Endodermal cell (in vitro differentiated cells): ENCODE measurements around the gene MACC1. TPM values are rescaled to one million over a fixed set of nuclear protein-coding genes. Genes with fewer than 3 reads are reported as not detected.
A peak's percentile ranks its signal among the peaks of the same experiment; 100 is the strongest.

Experiments
- DNase-seq: peaks from one replicate; pipeline ENCODE4 v3.0.0-alpha.2; 2017
- H3K27ac ChIP-seq: 2 replicates; pipeline ENCODE4 v1.5.1; 2013; ENCODE audit warnings: mild to moderate bottlenecking, low read depth, low read length, moderate library complexity
- H3K27me3 ChIP-seq: 2 replicates; pipeline ENCODE4 v1.6.1; 2013; ENCODE audit warnings: mild to moderate bottlenecking, low read length, moderate library complexity; ENCODE audit not compliant: insufficient read depth, control insufficient read depth, poor library complexity, severe bottlenecking
- H3K36me3 ChIP-seq: 2 replicates; pipeline ENCODE4 v1.7.0; 2013; ENCODE audit warnings: mild to moderate bottlenecking, low read length, moderate library complexity; ENCODE audit not compliant: control insufficient read depth, insufficient read depth
- H3K4me1 ChIP-seq: one replicate; pipeline ENCODE4 v1.7.0; 2013; ENCODE audit warnings: low read length; ENCODE audit not compliant: control insufficient read depth, insufficient read depth
- H3K4me3 ChIP-seq: 2 replicates; pipeline ENCODE4 v1.5.1; 2013; ENCODE audit warnings: mild to moderate bottlenecking, low read length, moderate library complexity
- H3K9ac ChIP-seq: 2 replicates; pipeline ENCODE4 v1.6.1; 2013; ENCODE audit warnings: mild to moderate bottlenecking, low read length, moderate library complexity; ENCODE audit not compliant: poor library complexity, severe bottlenecking; ENCODE audit errors: extremely low read depth
- H3K9me3 ChIP-seq: 2 replicates; pipeline ENCODE4 v1.6.1; 2013; ENCODE audit warnings: mild to moderate bottlenecking, low read length, moderate library complexity; ENCODE audit not compliant: control insufficient read depth
- H3K27ac Mint-ChIP-seq: 2 replicates; pipeline ENCODE4 v1.8.0; 2020; ENCODE audit warnings: mixed read lengths
- H3K27me3 Mint-ChIP-seq: 2 replicates; pipeline ENCODE4 v1.8.0; 2021; ENCODE audit warnings: mild to moderate bottlenecking, mixed read lengths; ENCODE audit not compliant: insufficient read depth
- H3K36me3 Mint-ChIP-seq: 2 replicates; pipeline ENCODE4 v1.8.0; 2020; ENCODE audit warnings: low read depth, mixed read lengths
- H3K4me1 Mint-ChIP-seq: 2 replicates; pipeline ENCODE4 v1.8.0; 2020; ENCODE audit warnings: mixed read lengths
- H3K4me3 Mint-ChIP-seq: 2 replicates; pipeline ENCODE4 v1.8.0; 2020; ENCODE audit warnings: mild to moderate bottlenecking, moderate library complexity, mixed read lengths
- H3K9me3 Mint-ChIP-seq: 2 replicates; pipeline ENCODE4 v1.8.0; 2020; ENCODE audit warnings: mild to moderate bottlenecking, mixed read lengths
- WGBS, 2 experiments: methylation state at CpG; one replicate each; pipeline versions ENCODE4 v1.1.5 to v1.1.7; 2013; ENCODE audit warnings: missing lambda C conversion rate in 2 of 2, mixed read lengths in 1 of 2; ENCODE audit not compliant: insufficient coverage in 1 of 2, insufficient read length in 1 of 2; 5-methylcytosine and 5-hydroxymethylcytosine counted together
- total RNA-seq, 2 donors: library from RNA; stranded (reverse); fragmentation: NEBNext Ultra II Directional in 1 of 2; extraction: Animal tissue kit (Norgen Biotek cat#: 25700) in 1 of 2; gene quantifications; 2 replicates in 1 of 2; 3 replicates in 1 of 2; pipeline ENCODE4 v1.2.1, GENCODE V29; 2021
- TF ChIP-seq, protein P1 (sequence below): fragments of 200-600 bp; sonication (generic); conservative IDR thresholded peaks from 2 replicates; pipeline ENCODE4 v1.5.0; 2021; ENCODE audit warnings: antibody characterized with exemption, mild to moderate bottlenecking

Gene MACC1
- total RNA-seq, 2 donors from 2014 or later: 1.4 to 2.0 TPM

DNA sequence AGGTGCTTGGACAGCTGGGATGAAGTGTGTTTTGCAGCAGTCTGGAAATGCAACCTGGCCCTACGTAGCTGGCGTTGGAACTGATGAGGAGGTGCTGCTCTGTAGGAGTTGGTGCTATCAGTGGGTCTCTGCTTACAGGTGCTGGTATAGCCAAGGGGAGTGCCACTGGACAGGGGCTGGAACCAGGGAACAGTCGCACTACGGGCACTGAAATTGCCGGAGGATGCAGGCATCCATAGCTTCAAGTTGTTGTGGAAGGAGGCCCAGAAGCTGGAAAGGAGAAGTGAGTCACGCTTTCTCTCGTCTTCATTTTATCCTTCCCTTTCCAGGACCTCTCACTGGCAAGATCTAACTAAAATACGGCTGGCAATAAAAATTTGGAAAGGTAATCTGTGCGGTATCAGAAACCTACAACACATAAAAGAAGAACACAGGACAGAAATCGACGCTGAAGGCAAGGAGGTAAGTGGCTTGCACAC, 25.8 kb downstream of the MACC1 start:
- TF ChIP-seq, protein P1, sequence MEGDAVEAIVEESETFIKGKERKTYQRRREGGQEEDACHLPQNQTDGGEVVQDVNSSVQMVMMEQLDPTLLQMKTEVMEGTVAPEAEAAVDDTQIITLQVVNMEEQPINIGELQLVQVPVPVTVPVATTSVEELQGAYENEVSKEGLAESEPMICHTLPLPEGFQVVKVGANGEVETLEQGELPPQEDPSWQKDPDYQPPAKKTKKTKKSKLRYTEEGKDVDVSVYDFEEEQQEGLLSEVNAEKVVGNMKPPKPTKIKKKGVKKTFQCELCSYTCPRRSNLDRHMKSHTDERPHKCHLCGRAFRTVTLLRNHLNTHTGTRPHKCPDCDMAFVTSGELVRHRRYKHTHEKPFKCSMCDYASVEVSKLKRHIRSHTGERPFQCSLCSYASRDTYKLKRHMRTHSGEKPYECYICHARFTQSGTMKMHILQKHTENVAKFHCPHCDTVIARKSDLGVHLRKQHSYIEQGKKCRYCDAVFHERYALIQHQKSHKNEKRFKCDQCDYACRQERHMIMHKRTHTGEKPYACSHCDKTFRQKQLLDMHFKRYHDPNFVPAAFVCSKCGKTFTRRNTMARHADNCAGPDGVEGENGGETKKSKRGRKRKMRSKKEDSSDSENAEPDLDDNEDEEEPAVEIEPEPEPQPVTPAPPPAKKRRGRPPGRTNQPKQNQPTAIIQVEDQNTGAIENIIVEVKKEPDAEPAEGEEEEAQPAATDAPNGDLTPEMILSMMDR: no peak
- Mint-ChIP-seq H3K27ac (no peak overlapping the region), H3K27me3 (no peaks in the 10 kb centered on the region), H3K9me3 (peaks cover 10% of the 10 kb centered on the region), H3K4me3 (no peak overlapping the region), H3K4me1 (peaks cover 6% of the 10 kb centered on the region), H3K36me3 (no peaks in the 10 kb centered on the region)
- H3K36me3 ChIP-seq: no peaks in the 10 kb centered on the region
- H3K9ac ChIP-seq: no peak overlapping the region
- no peaks in the 10 kb centered on the region for H3K27me3 ChIP-seq
- H3K4me3 ChIP-seq: no peak overlapping the region
- 96 to 98% methylated on average over 7 to 11 of the region's 11 CpGs for WGBS, 2 experiments
- H3K27ac ChIP-seq: no peak overlapping the region
- peaks cover 8% of the 10 kb centered on the region for H3K9me3 ChIP-seq
- no peaks in the 10 kb centered on the region for H3K4me1 ChIP-seq
- no peak for DNase-seq

DNA sequence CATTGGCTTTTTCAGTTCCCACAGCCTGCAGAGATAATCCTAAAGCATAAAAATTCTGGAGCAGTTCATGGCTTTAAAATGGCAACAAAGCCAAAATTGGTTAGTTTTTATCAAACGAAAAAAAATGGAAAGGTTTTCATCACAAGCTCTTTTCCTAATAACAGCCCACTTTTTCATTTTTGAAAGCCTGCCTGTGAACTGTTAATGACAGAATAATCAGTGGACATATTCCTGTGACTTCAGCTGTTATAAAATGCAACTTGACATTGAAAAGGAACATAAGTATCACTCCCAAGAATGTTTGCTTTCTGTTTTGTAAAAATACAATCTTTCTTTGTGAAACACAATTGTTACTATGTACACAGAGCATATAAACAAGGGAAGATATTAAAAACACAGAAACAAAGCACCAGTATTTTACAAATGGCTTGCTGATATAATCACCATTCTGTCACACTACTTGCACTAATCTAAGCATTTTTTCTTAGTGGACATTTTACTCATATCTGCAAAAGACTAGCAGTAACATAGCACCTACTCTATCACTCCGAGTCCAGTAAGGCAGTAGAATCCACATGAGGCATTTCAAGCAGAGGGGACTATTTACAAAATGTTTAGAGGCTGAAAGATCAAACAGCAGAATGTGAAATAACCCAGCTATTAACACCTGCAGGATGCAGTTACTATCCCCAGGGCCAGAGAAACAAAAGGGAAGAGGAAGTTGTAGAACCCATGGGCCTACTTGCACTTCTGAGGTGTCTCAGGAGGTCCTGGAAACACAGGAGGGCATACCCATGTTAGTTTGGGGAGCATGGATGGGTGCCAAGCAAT, 26.4 kb downstream of the MACC1 start:
- Histone ChIP-seq H3K4me1 (no peaks in the 10 kb centered on the region), H3K9ac (no peak overlapping the region), H3K4me3 (no peak overlapping the region), H3K27me3 (no peaks in the 10 kb centered on the region), H3K36me3 (no peaks in the 10 kb centered on the region), H3K27ac (no peak overlapping the region), H3K9me3 (peaks cover 8% of the 10 kb centered on the region)
- DNase-seq: peak; percentile 47
- no peak overlapping the region for H3K27ac Mint-ChIP-seq
- H3K4me1 Mint-ChIP-seq: peaks cover 6% of the 10 kb centered on the region
- H3K36me3 Mint-ChIP-seq: no peaks in the 10 kb centered on the region
- H3K27me3 Mint-ChIP-seq: no peaks in the 10 kb centered on the region
- H3K4me3 Mint-ChIP-seq: no peak overlapping the region
- WGBS, 2 experiments: 77% methylated on average over 2 of the region's 2 CpGs; no CpG with 5 or more reads in 1 of the 2 experiments
- peaks cover 10% of the 10 kb centered on the region for H3K9me3 Mint-ChIP-seq
- TF ChIP-seq, protein P1: no peak

DNA sequence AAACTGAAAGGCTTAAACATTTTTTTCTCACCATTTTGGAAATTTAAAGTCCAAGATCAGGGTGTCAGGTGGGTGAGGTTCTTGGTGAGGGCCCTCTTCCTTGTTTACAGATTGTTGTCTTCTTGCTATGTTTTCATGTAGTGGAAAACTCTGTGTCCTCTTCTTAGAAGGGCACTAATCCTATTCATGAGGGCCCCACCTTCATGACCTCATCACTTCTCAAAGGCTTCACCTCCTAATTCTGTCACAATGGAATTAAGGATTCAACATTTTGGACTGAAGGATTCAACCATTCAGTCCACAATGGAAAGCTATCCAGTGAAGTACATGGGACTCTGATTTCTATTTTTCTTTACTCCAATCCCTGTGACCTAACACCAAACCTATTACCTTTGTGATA, 27.3 kb downstream of the MACC1 start:
- H3K9me3 ChIP-seq: peaks cover 8% of the 10 kb centered on the region
- no peak overlapping the region for H3K4me3 ChIP-seq
- H3K27ac ChIP-seq: no peak overlapping the region
- H3K9me3 Mint-ChIP-seq: peaks cover 10% of the 10 kb centered on the region
- no peak overlapping the region for H3K27ac Mint-ChIP-seq
- H3K27me3 Mint-ChIP-seq: no peaks in the 10 kb centered on the region
- DNase-seq: no peak
- no peaks in the 10 kb centered on the region for H3K4me1 ChIP-seq
- H3K36me3 Mint-ChIP-seq: no peaks in the 10 kb centered on the region
- peaks cover 6% of the 10 kb centered on the region for H3K4me1 Mint-ChIP-seq
- no peak overlapping the region for H3K9ac ChIP-seq
- no peaks in the 10 kb centered on the region for H3K27me3 ChIP-seq
- H3K4me3 Mint-ChIP-seq: no peak overlapping the region
- H3K36me3 ChIP-seq: no peaks in the 10 kb centered on the region
- TF ChIP-seq, protein P1: no peak
